ENCODE measurements around the gene ABCF3.
A peak's percentile ranks its signal among the peaks of the same experiment; 100 is the strongest.

The ABCF3 gene

GRCh38 chr3:184154885-184155643 is 30.9 kb upstream of the ABCF3 start, which contains the start of gene DVL3:
TSS of gene DVL3 (plus strand) at chr3:184155377. CDS start at chr3:184155636, 259 bp downstream.
- TF ChIP-seq CTCF (IDR thresholded peaks at IDR 0.05; ENCODE audit: insufficient read depth, low read length, poor library complexity, severe bottlenecking): no peak
- no peak for TF ChIP-seq EZH2phosphoT487 (conservative IDR thresholded peaks at IDR 0.05; ENCODE audit: low read length)
- Histone ChIP-seq H3K27me3 (ENCODE audit: low read length) (no peaks in the 10 kb centered on the region), H2AFZ (ENCODE audit: low read depth, low read length, severe bottlenecking) (peak within 1 kb of the TSS; percentile 100), H3K9ac (ENCODE audit: low read length) (peak within 1 kb of the TSS; percentile 71), H3F3A (ENCODE audit: insufficient read depth) (peaks cover 14% of the 10 kb centered on the region), H3K79me2 (ENCODE audit: insufficient read depth, low read length) (peaks cover 34% of the 10 kb centered on the region), H4K20me1 (ENCODE audit: low read depth, low read length) (no peaks in the 10 kb centered on the region), H3K9me3 (ENCODE audit: insufficient read depth, low read length) (no peaks in the 10 kb centered on the region), H3K36me3 (ENCODE audit: low read length) (no peaks in the 10 kb centered on the region), H3K4me2 (ENCODE audit: low read depth, low read length, poor library complexity, severe bottlenecking) (peak within 1 kb of the TSS; percentile 90), H3K4me3 (ENCODE audit: insufficient read depth, low read length, poor library complexity, severe bottlenecking) (peak within 1 kb of the TSS; percentile 67), H3K27ac (ENCODE audit: low read depth, low read length) (peak within 1 kb of the TSS; percentile 29; the same call in 1 of the 2 replicates), H3K9me2 (replicated peaks; ENCODE audit: insufficient read depth, low read length) (no peaks in the 10 kb centered on the region)

GRCh38 chr3:184155644-184156521 is 30.1 kb upstream of the ABCF3 start:
- Histone ChIP-seq H3K27me3 (ENCODE audit: low read length) (no peaks in the 10 kb centered on the region), H3K9ac (ENCODE audit: low read length) (peak overlapping the region; percentile 71), H3K79me2 (ENCODE audit: insufficient read depth, low read length) (peaks cover 39% of the 10 kb centered on the region), H3K4me2 (ENCODE audit: low read depth, low read length, poor library complexity, severe bottlenecking) (peak overlapping the region; percentile 90), H3K4me3 (ENCODE audit: insufficient read depth, low read length, poor library complexity, severe bottlenecking) (peak overlapping the region; percentile 67), H3K9me3 (ENCODE audit: insufficient read depth, low read length) (no peaks in the 10 kb centered on the region), H3F3A (ENCODE audit: insufficient read depth) (peaks cover 14% of the 10 kb centered on the region), H3K36me3 (ENCODE audit: low read length) (no peaks in the 10 kb centered on the region), H4K20me1 (ENCODE audit: low read depth, low read length) (no peaks in the 10 kb centered on the region), H2AFZ (ENCODE audit: low read depth, low read length, severe bottlenecking) (peak overlapping the region; percentile 60), H3K9me2 (replicated peaks; ENCODE audit: insufficient read depth, low read length) (no peaks in the 10 kb centered on the region), H3K27ac (ENCODE audit: low read depth, low read length) (0 out of 2 replicates have a peak overlapping the region, but pooled peaks have one; percentile 2)
- TF ChIP-seq EZH2phosphoT487 (conservative IDR thresholded peaks at IDR 0.05; ENCODE audit: low read length) (no peak), CTCF (IDR thresholded peaks at IDR 0.05; ENCODE audit: insufficient read depth, low read length, poor library complexity, severe bottlenecking) (no peak)

- H2AFZ ChIP-seq (ENCODE audit: low read depth, low read length, severe bottlenecking): no peak overlapping the region
These were observed 29.5 kb upstream of the ABCF3 start for GRCh38 chr3:184156522-184156955.

More at GRCh38 chr3:184156522-184156955, 29.5 kb upstream of the ABCF3 start:
- Histone ChIP-seq H3K9me2 (replicated peaks; ENCODE audit: insufficient read depth, low read length) (no peaks in the 10 kb centered on the region), H3K79me2 (ENCODE audit: insufficient read depth, low read length) (peaks cover 39% of the 10 kb centered on the region), H3K36me3 (ENCODE audit: low read length) (no peaks in the 10 kb centered on the region), H3K4me3 (ENCODE audit: insufficient read depth, low read length, poor library complexity, severe bottlenecking) (peak overlapping the region; percentile 67), H3K9ac (ENCODE audit: low read length) (peak overlapping the region; percentile 71), H3F3A (ENCODE audit: insufficient read depth) (peaks cover 14% of the 10 kb centered on the region), H4K20me1 (ENCODE audit: low read depth, low read length) (no peaks in the 10 kb centered on the region), H3K9me3 (ENCODE audit: insufficient read depth, low read length) (no peaks in the 10 kb centered on the region), H3K4me2 (ENCODE audit: low read depth, low read length, poor library complexity, severe bottlenecking) (peak overlapping the region; percentile 90), H3K27me3 (ENCODE audit: low read length) (no peaks in the 10 kb centered on the region), H3K27ac (ENCODE audit: low read depth, low read length) (no peak overlapping the region)
- TF ChIP-seq EZH2phosphoT487 (conservative IDR thresholded peaks at IDR 0.05; ENCODE audit: low read length): no peak
- TF ChIP-seq CTCF (IDR thresholded peaks at IDR 0.05; ENCODE audit: insufficient read depth, low read length, poor library complexity, severe bottlenecking): no peak
